Middle frontal gyrus (tissue), 1 donor: Measurements from ENCODE around the gene SEC14L1.

Source experiments
- DNase-seq: peaks from one replicate; pipeline ENCODE4 v3.0.0-alpha.2; 2015; ENCODE audit warnings: low spot score; ENCODE audit errors: extremely low spot score

SEC14L1 gene

GRCh38 chr17:77189148-77189547 is 48.4 kb downstream of the SEC14L1 start:
- DNase-seq, result no peak

GRCh38 chr17:77190576-77190975 is 49.8 kb downstream of the SEC14L1 start:
- DNase-seq, result no peak

- DNase-seq, result no peak
Measured at GRCh38 chr17:77191244-77191643, 50.5 kb downstream of the SEC14L1 start.

- no peak for DNase-seq
Measured at GRCh38 chr17:77193653-77194052, 52.9 kb downstream of the SEC14L1 start.

DNA sequence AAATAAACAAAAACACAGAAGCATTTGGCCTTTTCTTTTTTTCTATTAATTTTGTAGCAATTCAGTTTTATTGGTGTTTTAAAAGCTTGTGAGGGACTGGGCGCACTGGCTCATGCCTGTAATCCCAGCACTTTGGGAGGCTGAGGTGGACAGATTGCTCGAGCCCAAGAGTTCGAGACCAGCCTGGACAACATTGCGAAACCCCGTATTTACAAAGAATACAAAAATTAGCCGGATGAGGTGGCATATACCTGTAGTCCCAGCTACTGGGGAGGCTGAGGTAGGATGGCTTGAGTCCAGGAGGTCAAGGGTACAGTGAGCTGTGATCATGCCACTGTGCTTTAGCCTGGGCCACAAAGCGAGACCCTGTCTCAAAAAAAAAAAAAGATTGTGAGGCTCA is 53.4 kb downstream of the SEC14L1 start:
- no peak for DNase-seq

- no peak for DNase-seq
Measured at GRCh38 chr17:77196251-77196650, 55.5 kb downstream of the SEC14L1 start.

- no peak for DNase-seq
Measured at GRCh38 chr17:77197115-77197514, 56.3 kb downstream of the SEC14L1 start.

DNA sequence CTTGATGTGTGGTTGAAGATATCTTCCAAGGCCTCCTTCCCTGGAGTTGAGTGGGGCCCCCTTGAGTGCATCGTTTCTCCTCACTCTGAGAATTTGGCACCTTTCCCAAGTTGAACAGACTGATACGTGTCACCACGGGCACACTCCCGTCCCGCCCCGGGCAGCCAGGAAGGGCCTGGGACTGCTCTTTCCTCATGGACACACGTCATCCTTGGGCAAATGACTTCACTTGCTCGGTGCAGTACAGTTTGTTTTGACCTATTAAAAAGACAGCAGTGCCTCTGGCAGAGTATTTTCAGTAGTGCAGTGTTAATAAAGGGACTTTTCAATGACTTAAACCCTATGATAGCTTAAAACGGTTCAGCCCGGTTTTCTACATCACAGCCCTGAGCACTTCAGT is 59.9 kb downstream of the SEC14L1 start:
- DNase-seq, result no peak

DNA sequence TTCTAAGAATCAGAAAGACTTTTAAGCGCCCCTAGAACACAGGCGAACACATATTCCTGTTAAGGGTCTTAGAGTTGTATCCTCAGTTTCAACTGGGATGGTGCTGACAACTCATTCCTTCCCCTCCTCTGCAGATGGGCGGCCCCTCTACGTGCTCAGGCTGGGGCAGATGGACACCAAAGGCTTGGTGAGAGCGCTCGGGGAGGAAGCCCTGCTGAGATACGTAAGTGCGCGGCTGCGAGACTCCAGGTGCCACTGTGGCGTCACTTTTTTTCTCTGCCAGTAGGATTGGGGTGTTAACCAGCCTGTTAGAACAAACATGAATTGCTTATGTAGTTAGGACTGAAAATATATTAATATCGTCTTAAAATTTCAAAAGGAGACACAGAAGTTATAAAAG is 62.7 kb downstream of the SEC14L1 start:
- DNase-seq, result no peak

DNA sequence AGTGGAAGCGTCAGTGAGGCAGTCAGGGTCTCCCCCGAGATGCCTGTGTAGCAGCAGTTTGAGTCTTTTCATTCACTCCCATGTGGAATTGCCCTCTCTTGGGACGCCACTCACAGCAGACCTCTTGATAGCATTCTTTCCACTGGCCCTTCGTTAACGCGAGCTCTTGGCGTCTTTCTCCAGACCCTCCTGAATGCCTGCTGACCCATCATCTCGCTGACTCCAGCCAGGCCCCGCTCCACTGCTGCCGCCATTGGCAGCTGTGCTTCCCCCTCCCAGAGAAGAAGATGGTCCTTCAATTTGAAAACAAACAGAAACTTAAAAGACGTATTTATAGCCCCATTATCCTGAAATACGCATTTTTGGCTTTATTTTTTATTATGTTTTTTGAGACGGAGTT is 63.1 kb downstream of the SEC14L1 start:
- no peak for DNase-seq

DNA sequence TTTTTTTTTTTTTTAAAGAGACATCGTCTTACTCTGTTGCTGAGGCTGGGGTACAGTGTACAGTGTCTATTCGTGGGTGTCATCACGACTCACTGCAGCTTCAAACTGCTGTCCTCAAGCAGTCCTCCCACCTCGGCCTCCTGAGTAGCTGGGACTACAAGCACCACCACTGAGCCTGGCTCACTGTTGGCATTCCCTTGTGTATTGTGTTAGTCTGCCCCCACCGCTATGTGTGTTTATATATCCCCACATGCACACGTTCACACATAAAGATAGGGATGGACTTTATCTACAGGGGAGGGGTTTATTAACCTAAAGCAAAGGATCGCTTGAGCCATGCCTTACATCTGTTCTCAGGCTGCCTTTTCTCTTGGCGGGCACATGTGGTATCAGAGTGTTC is 63.8 kb downstream of the SEC14L1 start:
- no peak for DNase-seq

GRCh38 chr17:77205396-77206125 is 64.8 kb downstream of the SEC14L1 start:
- no peak for DNase-seq

DNA sequence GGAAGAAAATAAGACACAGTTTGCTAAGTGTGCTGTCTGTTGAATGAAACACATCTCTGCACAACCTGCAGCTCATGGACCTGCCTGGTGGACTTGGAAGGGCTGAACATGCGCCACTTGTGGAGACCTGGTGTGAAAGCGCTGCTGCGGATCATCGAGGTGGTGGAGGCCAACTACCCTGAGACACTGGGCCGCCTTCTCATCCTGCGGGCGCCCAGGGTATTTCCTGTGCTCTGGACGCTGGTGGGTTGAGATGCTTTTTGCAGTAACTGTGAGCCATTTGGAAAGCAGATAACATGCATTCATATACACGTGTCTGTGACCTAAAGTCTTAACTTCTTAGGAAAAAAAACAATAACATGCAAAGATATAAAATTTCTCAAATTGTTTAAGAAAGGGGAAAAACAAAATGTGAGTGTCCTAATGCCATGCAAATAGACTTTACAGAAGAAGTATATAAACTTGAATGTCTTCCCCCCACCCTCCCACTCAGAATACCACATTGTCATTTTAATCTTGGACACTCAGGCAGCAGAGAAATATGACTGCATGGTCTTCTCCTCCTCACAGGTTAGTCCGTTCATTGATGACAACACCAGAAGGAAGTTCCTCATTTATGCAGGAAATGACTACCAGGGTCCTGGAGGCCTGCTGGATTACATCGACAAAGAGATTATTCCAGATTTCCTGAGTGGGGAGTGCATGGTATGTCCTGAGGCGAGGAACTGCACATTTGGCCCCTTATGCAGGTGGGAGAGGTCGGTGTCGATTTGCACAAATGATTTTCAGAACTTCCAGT is 65.6 kb downstream of the SEC14L1 start:
- no peak for DNase-seq

DNA sequence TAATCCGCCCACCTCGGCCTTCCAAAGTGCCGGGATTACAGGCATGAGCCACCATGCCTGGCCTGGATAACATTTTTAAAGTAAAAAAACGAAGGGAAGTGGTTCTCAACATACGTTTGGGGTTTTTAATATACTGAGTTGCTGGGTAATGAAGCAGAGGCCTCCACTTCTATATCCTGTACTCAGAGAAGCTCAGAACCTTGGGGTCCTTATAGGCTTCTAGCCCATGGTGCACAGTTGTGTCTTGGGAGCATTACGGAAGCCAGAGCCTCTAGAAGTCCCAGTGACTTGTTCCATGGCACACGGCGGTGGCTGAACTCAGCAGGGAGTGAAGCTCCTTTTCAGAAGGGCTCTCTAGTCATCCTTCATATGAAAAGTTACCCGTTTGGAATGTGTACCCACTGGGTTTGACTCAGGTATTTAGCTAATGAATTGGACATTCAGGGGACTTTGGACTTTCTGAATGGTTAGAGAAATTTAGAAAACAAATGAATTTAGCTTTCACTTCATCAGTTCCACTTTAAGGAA is 67.0 kb downstream of the SEC14L1 start:
- DNase-seq, result no peak

DNA sequence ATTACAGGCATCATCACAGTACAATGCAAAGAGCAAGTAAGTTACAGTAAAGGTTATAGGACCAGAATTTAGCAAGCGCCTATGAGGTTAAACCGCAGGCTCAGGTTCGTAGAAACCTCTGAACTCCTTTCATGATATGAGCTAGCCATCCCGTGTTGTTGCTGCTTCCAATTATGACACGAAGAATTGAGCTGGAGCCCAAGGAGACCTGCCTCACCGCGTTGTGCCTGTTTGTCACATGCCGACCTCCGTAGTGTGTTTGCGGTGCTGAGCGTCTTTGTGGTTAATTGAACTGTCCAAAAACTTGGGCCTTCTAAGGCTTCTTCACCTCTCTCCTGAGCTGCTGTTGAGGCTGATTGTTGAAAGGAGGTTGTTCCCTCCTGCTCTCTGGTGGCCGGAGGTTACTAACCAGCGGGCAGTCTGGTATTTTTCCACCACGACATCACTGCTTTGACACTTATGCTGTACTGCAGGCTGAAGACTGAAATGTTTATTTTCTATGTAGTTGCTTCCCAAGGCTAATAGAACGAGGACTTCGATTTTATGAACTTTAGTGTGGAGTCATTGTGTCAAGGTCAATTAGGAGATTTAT is 67.5 kb downstream of the SEC14L1 start:
- no peak for DNase-seq

GRCh38 chr17:77208856-77209255 is 68.1 kb downstream of the SEC14L1 start:
- DNase-seq, result no peak

DNA sequence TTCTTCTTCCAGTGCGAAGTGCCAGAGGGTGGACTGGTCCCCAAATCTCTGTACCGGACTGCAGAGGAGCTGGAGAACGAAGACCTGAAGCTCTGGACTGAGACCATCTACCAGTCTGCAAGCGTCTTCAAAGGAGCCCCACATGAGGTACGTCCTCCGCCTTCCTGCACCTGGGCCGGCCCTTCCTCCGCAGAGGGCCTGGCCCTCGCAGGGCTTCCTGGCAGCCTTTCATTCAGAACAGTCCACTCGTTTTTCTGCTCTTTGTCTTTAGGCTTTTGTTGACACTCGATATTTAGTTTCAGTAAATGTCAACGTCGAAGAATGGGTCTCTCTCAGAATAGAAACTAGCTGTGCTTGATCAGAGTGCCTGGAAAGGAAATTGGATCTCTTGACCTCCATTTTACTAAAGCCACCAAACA is 68.6 kb downstream of the SEC14L1 start:
- DNase-seq, result no peak

DNA sequence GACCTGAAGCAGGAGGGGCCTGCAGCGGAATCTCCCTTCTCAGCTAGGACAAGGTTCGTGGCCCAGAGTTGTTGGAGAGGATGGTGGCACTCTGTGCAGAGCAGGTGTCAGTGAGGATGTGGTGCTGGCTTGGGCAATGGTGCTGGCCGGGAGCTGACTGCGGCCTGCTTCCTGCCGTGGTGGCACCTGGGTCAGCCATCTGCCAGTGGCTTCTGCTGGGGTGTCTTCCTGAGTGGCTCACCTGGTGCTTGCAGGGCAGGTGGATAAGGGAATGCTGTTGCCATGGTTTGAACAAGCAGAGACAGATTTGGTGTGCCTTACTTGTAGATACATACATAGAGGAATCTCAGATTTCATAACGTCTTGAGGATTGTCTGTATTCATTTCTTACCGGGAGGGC is 69.6 kb downstream of the SEC14L1 start:
- no peak for DNase-seq

DNA sequence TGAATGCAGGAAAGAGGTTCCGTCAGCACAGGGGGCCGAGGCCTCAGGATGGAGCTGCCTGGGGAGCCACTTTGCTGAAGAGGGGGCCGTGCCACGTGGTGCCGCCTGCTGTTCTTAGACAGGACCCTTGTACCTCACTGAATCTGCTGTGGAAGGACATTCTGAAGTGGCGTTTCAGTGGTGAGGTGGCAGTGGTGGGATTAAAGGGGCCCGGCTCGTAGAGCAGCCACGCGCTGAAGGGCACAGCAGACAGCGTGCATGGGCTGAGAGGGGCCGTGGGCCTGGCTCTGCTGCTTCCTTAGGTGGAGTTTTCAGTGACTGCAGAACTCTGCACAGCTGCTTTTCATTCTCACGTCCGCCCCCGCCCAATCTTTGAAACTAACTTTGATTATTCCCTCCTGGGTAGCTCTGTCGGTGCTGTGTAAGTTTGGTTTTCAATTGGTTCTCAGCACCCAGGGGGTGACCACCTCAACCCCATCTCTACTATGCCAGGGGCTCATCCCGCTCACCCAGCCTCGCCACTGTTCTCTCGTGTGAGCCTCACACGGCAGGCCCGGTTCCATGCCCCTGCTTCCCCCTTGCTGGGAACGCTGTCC is 70.3 kb downstream of the SEC14L1 start:
- DNase-seq, result no peak

- DNase-seq, result no peak
Measured at GRCh38 chr17:77211681-77212080, 70.9 kb downstream of the SEC14L1 start.

GRCh38 chr17:77212081-77212832 is 71.5 kb downstream of the SEC14L1 start:
- DNase-seq, result no peak
